Naive thymus-derived CD8-positive, alpha-beta T cell (primary cell): ENCODE results near the gene RPL27A. TPM values are rescaled to one million over a fixed set of nuclear protein-coding genes. Genes with fewer than 3 reads are reported as not detected.
A peak's percentile ranks its signal among the peaks of the same experiment; 100 is the strongest.
"Not testable (repeated sequence)": the region's sequence is repeated elsewhere in the genome, so short reads cannot be mapped to it uniquely, and the experiment has no call there.

Source experiments
- ATAC-seq, 2 donors: fragments of 150-1000 bp; cut with Tn5 transposase in 1 of 2; sonication (Bioruptor Pico), chemical (Tn5 transposase) in 1 of 2; 1 replicate in 1 of 2; 2 replicates in 1 of 2; pipeline ENCODE4 v1.10.0; 2021; ENCODE audit warnings: mild to moderate bottlenecking in 2 of 2, moderate library complexity in 2 of 2
- POLR2A ChIA-PET: fragments of 350-600 bp; sonication (Branson Sonifier 250); formaldehyde crosslinking; loops from one replicate; lab custom pipeline; 2021; ENCODE audit warnings: antibody characterized with exemption; lab: Charles Lee
- DNase-seq, 10 donors: peaks; one replicate each; pipeline versions ENCODE4 v3.0.0 to v3.0.0-alpha.2; 2020 to 2022
- H3K27ac Mint-ChIP-seq, 10 donors: one replicate each; pipeline ENCODE4 v1.8.0; 2020 to 2022; ENCODE audit warnings: mild to moderate bottlenecking in 10 of 10, mixed read lengths in 10 of 10, moderate library complexity in 4 of 10, inconsistent platforms in 1 of 10
- H3K27me3 Mint-ChIP-seq, 5 donors: one replicate each; pipeline ENCODE4 v1.8.0; 2021 to 2022; ENCODE audit warnings: mixed read lengths in 5 of 5
- H3K36me3 Mint-ChIP-seq, 3 donors: one replicate each; pipeline ENCODE4 v1.8.0; 2020 to 2022; ENCODE audit warnings: mixed read lengths in 3 of 3, mild to moderate bottlenecking in 2 of 3, inconsistent platforms in 1 of 3
- H3K4me1 Mint-ChIP-seq, 4 donors: one replicate each; pipeline ENCODE4 v1.8.0; 2021 to 2022; ENCODE audit warnings: mixed read lengths in 4 of 4
- H3K4me3 Mint-ChIP-seq, 10 donors: one replicate each; pipeline ENCODE4 v1.8.0; 2020 to 2022; ENCODE audit warnings: mild to moderate bottlenecking in 10 of 10, mixed read lengths in 10 of 10, moderate library complexity in 6 of 10, inconsistent platforms in 1 of 10
- H3K9me3 Mint-ChIP-seq, 9 donors: one replicate each; pipeline ENCODE4 v1.8.0; 2020 to 2022; ENCODE audit warnings: mixed read lengths in 9 of 9, mild to moderate bottlenecking in 3 of 9, inconsistent platforms in 1 of 9, moderate library complexity in 1 of 9
- polyA plus RNA-seq, 3 donors: library from polyadenylated mRNA; unstranded; fragments of 300-500 nt; fragmentation: Illumina TruSeq; gene quantifications; one replicate each; pipeline ENCODE4 v1.2.3, GENCODE V29; 2021
- total RNA-seq, 8 experiments: library from RNA in 2 of 8; stranded (reverse) in 2 of 8; gene quantifications; one replicate each; pipeline ENCODE4 v1.2.3 and lab custom pipeline; 2021 to 2026

The RPL27A gene
- total and polyA plus RNA-seq, 5 experiments from 2014 or later, result 1,430 to 4,848 (median 4,481) TPM

GRCh38 chr11:8652140-8652539, 30.5 kb upstream of the RPL27A start:
- Mint-ChIP-seq H3K27ac (no peak overlapping the region), H3K27me3 (no peaks in the 10 kb centered on the region), H3K4me3 (no peak overlapping the region), H3K36me3 (peaks cover 12 to 57% (median 25%) of the 10 kb centered on the region in 3 donors), H3K9me3 (no peaks in the 10 kb centered on the region), H3K4me1 (peaks cover 0 to 3% (median 0%) of the 10 kb centered on the region in 4 donors)
- ATAC-seq (no peak), DNase-seq (no peak)
- POLR2A ChIA-PET, result no interaction called here

- DNase-seq (no peak), ATAC-seq (no peak)
- Mint-ChIP-seq H3K4me3 (no peak overlapping the region), H3K36me3 (peaks cover 12 to 47% (median 16%) of the 10 kb centered on the region in 3 donors), H3K4me1 (peaks cover 0 to 5% (median 0%) of the 10 kb centered on the region in 4 donors), H3K27me3 (no peaks in the 10 kb centered on the region), H3K27ac (no peak overlapping the region), H3K9me3 (no peaks in the 10 kb centered on the region)
- POLR2A ChIA-PET, result no interaction called here
Measured at GRCh38 chr11:8654503-8654902, 28.1 kb upstream of the RPL27A start.

- POLR2A ChIA-PET, result interaction anchor here (0.7 kb wide), 1 partner anchor 1416 kb away, joined by 3 read pairs; no protein-coding TSS in a partner anchor
- peaks cover 4 to 37% (median 11%) of the 10 kb centered on the region in 3 donors for H3K36me3 Mint-ChIP-seq
- no peak overlapping the region for H3K4me3 Mint-ChIP-seq
- ATAC-seq (no peak), DNase-seq (no peak)
- no peaks in the 10 kb centered on the region for H3K9me3 Mint-ChIP-seq
- no peaks in the 10 kb centered on the region for H3K27me3 Mint-ChIP-seq
- H3K27ac Mint-ChIP-seq, result no peak overlapping the region
- peaks cover 0 to 8% (median 0%) of the 10 kb centered on the region in 4 donors for H3K4me1 Mint-ChIP-seq
Measured at GRCh38 chr11:8656291-8656690, 26.3 kb upstream of the RPL27A start.

- POLR2A ChIA-PET, result no interaction called here
- no peak overlapping the region for H3K27ac Mint-ChIP-seq
- H3K4me3 Mint-ChIP-seq, result no peak overlapping the region
- no peaks in the 10 kb centered on the region for H3K27me3 Mint-ChIP-seq
- H3K4me1 Mint-ChIP-seq, result peaks cover 0 to 5% (median 0%) of the 10 kb centered on the region in 4 donors
- ATAC-seq, result no peak
- peaks cover 0 to 29% (median 4%) of the 10 kb centered on the region in 3 donors for H3K36me3 Mint-ChIP-seq
- no peaks in the 10 kb centered on the region for H3K9me3 Mint-ChIP-seq
- DNase-seq, result no peak
Measured at GRCh38 chr11:8658321-8659057, 24.1 kb upstream of the RPL27A start.

GRCh38 chr11:8661001-8661795, 21.4 kb upstream of the RPL27A start:
- H3K27ac Mint-ChIP-seq, result no peak overlapping the region
- no peak for DNase-seq
- POLR2A ChIA-PET, result interaction anchor here (1.3 kb wide), 1 partner anchor 21 kb away, joined by 3 read pairs; no protein-coding TSS in a partner anchor
- H3K4me3 Mint-ChIP-seq, result no peak overlapping the region
- no peak for ATAC-seq
- no peaks in the 10 kb centered on the region for H3K9me3 Mint-ChIP-seq
- no peaks in the 10 kb centered on the region for H3K27me3 Mint-ChIP-seq
- H3K36me3 Mint-ChIP-seq, result peaks cover 0 to 35% (median 6%) of the 10 kb centered on the region in 3 donors
- H3K4me1 Mint-ChIP-seq, result peaks cover 0 to 5% (median 0%) of the 10 kb centered on the region in 4 donors

GRCh38 chr11:8665222-8665621, 17.4 kb upstream of the RPL27A start:
- Mint-ChIP-seq H3K4me3 (no peak overlapping the region), H3K36me3 (peaks cover 3 to 55% (median 29%) of the 10 kb centered on the region in 3 donors), H3K9me3 (no peaks in the 10 kb centered on the region), H3K4me1 (peaks cover 0 to 6% (median 0%) of the 10 kb centered on the region in 4 donors), H3K27me3 (no peaks in the 10 kb centered on the region), H3K27ac (no peak overlapping the region)
- POLR2A ChIA-PET, result no interaction called here
- no peak for ATAC-seq
- no peak for DNase-seq

- ATAC-seq, H3K27ac Mint-ChIP-seq, H3K4me1 Mint-ChIP-seq, H3K4me3 Mint-ChIP-seq, H3K9me3 Mint-ChIP-seq, H3K27me3 Mint-ChIP-seq, POLR2A ChIA-PET, DNase-seq: not testable (repeated sequence)
- H3K36me3 Mint-ChIP-seq, result peaks cover 3 to 68% (median 45%) of the 10 kb centered on the region in 3 donors
Measured at GRCh38 chr11:8670081-8670480, 12.5 kb upstream of the RPL27A start.

- no peak for ATAC-seq
- Mint-ChIP-seq H3K27ac (no peak overlapping the region), H3K36me3 (peaks cover 3 to 62% (median 45%) of the 10 kb centered on the region in 3 donors), H3K4me1 (peaks cover 0 to 4% (median 0%) of the 10 kb centered on the region in 4 donors), H3K27me3 (no peaks in the 10 kb centered on the region), H3K9me3 (no peaks in the 10 kb centered on the region), H3K4me3 (no peak overlapping the region)
- POLR2A ChIA-PET, result interaction anchor here (0.5 kb wide), 1 partner anchor 491 kb away, joined by 4 read pairs; no protein-coding TSS in a partner anchor
- no peak for DNase-seq
Measured at GRCh38 chr11:8671193-8671612, 11.4 kb upstream of the RPL27A start.

- peak overlapping the region in 1 of 10 donors; percentile 4 for H3K27ac Mint-ChIP-seq
- POLR2A ChIA-PET, result interaction anchor here (0.5 kb wide), 1 partner anchor 491 kb away, joined by 4 read pairs; no protein-coding TSS in a partner anchor
- H3K36me3 Mint-ChIP-seq, result peaks cover 0 to 63% (median 42%) of the 10 kb centered on the region in 3 donors
- H3K4me3 Mint-ChIP-seq, result no peak overlapping the region
- no peaks in the 10 kb centered on the region for H3K27me3 Mint-ChIP-seq
- H3K4me1 Mint-ChIP-seq, result peaks cover 0 to 1% (median 0%) of the 10 kb centered on the region in 4 donors
- ATAC-seq (no peak), DNase-seq (no peak)
- no peaks in the 10 kb centered on the region for H3K9me3 Mint-ChIP-seq
Measured at GRCh38 chr11:8671651-8672062, 10.9 kb upstream of the RPL27A start.

GRCh38 chr11:8672346-8672745, 10.2 kb upstream of the RPL27A start:
- Mint-ChIP-seq H3K27me3 (no peaks in the 10 kb centered on the region), H3K36me3 (peaks cover 0 to 61% (median 40%) of the 10 kb centered on the region in 3 donors), H3K4me3 (no peak overlapping the region), H3K4me1 (peaks cover 0 to 1% (median 0%) of the 10 kb centered on the region in 4 donors), H3K27ac (peak overlapping the region in 1 of 10 donors; percentile 3), H3K9me3 (no peaks in the 10 kb centered on the region)
- ATAC-seq (no peak), DNase-seq (no peak)
- POLR2A ChIA-PET, result interaction anchor here (2.2 kb wide), 1 partner anchor 10 kb away, joined by 10 read pairs; the partner anchor contains the start of genes RPL27A and TRIM66

- peaks cover 0 to 6% (median 1%) of the 10 kb centered on the region in 4 donors for H3K4me1 Mint-ChIP-seq
- no peaks in the 10 kb centered on the region for H3K9me3 Mint-ChIP-seq
- no peak overlapping the region for H3K4me3 Mint-ChIP-seq
- POLR2A ChIA-PET, result interaction anchor here (0.6 kb wide), 1 partner anchor 298 kb away, joined by 3 read pairs; no protein-coding TSS in a partner anchor
- no peak overlapping the region for H3K27ac Mint-ChIP-seq
- no peak for ATAC-seq
- DNase-seq, result no peak
- peaks cover 0 to 58% (median 28%) of the 10 kb centered on the region in 3 donors for H3K36me3 Mint-ChIP-seq
- H3K27me3 Mint-ChIP-seq, result no peaks in the 10 kb centered on the region
Measured at GRCh38 chr11:8674859-8675258, 7.7 kb upstream of the RPL27A start.

GRCh38 chr11:8676458-8676857, 6.1 kb upstream of the RPL27A start:
- Mint-ChIP-seq H3K27me3 (no peaks in the 10 kb centered on the region), H3K36me3 (peaks cover 9 to 52% (median 18%) of the 10 kb centered on the region in 3 donors)

More at GRCh38 chr11:8676458-8676857, 6.1 kb upstream of the RPL27A start:
- H3K27ac Mint-ChIP-seq, result peak overlapping the region in 1 of 10 donors; percentile 18
- no peak for DNase-seq
- POLR2A ChIA-PET, result no interaction called here
- peaks cover 8 to 22% (median 11%) of the 10 kb centered on the region in 4 donors for H3K4me1 Mint-ChIP-seq
- no peak for ATAC-seq
- peaks cover 0 to 9% (median 0%) of the 10 kb centered on the region in 9 donors for H3K9me3 Mint-ChIP-seq
- H3K4me3 Mint-ChIP-seq, result no peak overlapping the region
